Adrenal gland (tissue), 12 donors: ENCODE results near the gene CACNA1G. TPM values are rescaled to one million over a fixed set of nuclear protein-coding genes. Genes with fewer than 3 reads are reported as not detected.
A peak's percentile ranks its signal among the peaks of the same experiment; 100 is the strongest.

Experiments
- DNase-seq, 7 donors: peaks; one replicate each; pipeline ENCODE4 v3.0.0-alpha.2; 2019 to 2020
- H3K27ac ChIP-seq, 5 donors: fragments of 200-600 bp; sonication (generic) in 4 of 5; 1 replicate in 3 of 5; 2 replicates in 2 of 5; pipeline versions ENCODE4 v1.5.1 to v1.8.0; 2016 to 2020; ENCODE audit warnings: mild to moderate bottlenecking in 1 of 5
- H3K27me3 ChIP-seq: fragments of 200-600 bp; 2 replicates; pipeline ENCODE4 v1.8.0; 2021
- H3K36me3 ChIP-seq, 2 donors: fragments of 200-600 bp; replicated peaks in 1 of 2; 1 replicate in 1 of 2; 2 replicates in 1 of 2; pipeline versions ENCODE4 v1.5.1 to v1.8.0; 2018 to 2022
- H3K4me1 ChIP-seq, 2 donors: fragments of 200-600 bp; replicated peaks in 1 of 2; 1 replicate in 1 of 2; 2 replicates in 1 of 2; pipeline versions ENCODE4 v1.5.1 to v1.8.0; 2018 to 2021
- H3K4me3 ChIP-seq, 4 donors: fragments of 200-600 bp; sonication (generic) in 3 of 4; one replicate each; pipeline ENCODE4 v1.5.1; 2016 to 2018
- H3K9me3 ChIP-seq, 3 donors: fragments of 200-600 bp; sonication (generic) in 1 of 3; replicated peaks in 1 of 3; 1 replicate in 2 of 3; 2 replicates in 1 of 3; pipeline versions ENCODE4 v1.5.1 to v1.8.0; 2016 to 2021
- CTCF ChIP-seq, 6 experiments: fragments of 450-650 bp in 4 of 6; fragments of 200-600 bp in 2 of 6; sonication (generic) in 1 of 6; IDR thresholded peaks; 1 replicate in 5 of 6; 2 replicates in 1 of 6; pipeline versions ENCODE4 v1.5.1 to v1.8.0; 2016 to 2021; ENCODE audit warnings: antibody characterized with exemption in 6 of 6, mild to moderate bottlenecking in 2 of 6, moderate library complexity in 1 of 6
- POLR2A ChIP-seq, 2 donors: fragments of 450-650 bp; IDR thresholded peaks; one replicate each; pipeline ENCODE4 v1.6.1; 2017; ENCODE audit warnings: antibody characterized with exemption in 2 of 2, mild to moderate bottlenecking in 2 of 2, moderate library complexity in 1 of 2
- WGBS, 4 donors: extraction: QIAGEN DNeasy Blood & Tissue Kit in 2 of 4; methylation state at CpG; one replicate each; pipeline versions ENCODE4 v1.1.5 to v1.1.7; 2013 to 2017; 5-methylcytosine and 5-hydroxymethylcytosine counted together
- intact Hi-C, 2 donors: fragments of 100-400 bp; cut with DNase I; formaldehyde crosslinking; loops; one replicate each; pipeline versions ENCODE4 v1.14.1 to v1.15.0; 2022 to 2023
- polyA plus RNA-seq, 3 donors: library from polyadenylated mRNA; stranded (reverse); fragments of 200-250 nt in 2 of 3; fragments of 350-450 nt in 1 of 3; fragmentation: Illumina TruSeq in 1 of 3; extraction: RNeasy Lipid Tissue Mini Kit (QIAGEN cat#74804) in 1 of 3; gene quantifications; one replicate each; pipeline ENCODE4 v1.2.3, GENCODE V29; 2013 to 2014
- total RNA-seq, 9 donors: library from RNA; depleted of rRNA in 4 of 9; stranded (reverse); fragments of >200 nt in 4 of 9; fragments of 120-200 nt in 1 of 9; fragmentation: NEBNext Ultra II Directional in 1 of 9; extraction: Animal tissue kit (Norgen Biotek cat#: 25700) in 1 of 9; gene quantifications; one replicate each; pipeline versions ENCODE4 v1.1.0 to v1.2.4, GENCODE V29; 2013 to 2023
- donor health status: healthy with polysubstance abuse.
- donor health status: Bipolar disorder and iron deficiency.
- donor health status: DM: yes; HTN: yes; CAD: no.
- donor health status: DM: no; HTN: no; CAD: no.
- donor health status: DM: no; HTN: no; CAD: no.
- donor health status: DM: yes; HTN: yes; CAD: no.

The CACNA1G gene
- total and polyA plus RNA-seq, 12 donors, result 0.05 to 2.6 (median 0.14) TPM; not detected in 1

GRCh38 chr17:50539762-50540559 is 20.6 kb upstream of the CACNA1G start:
- Histone ChIP-seq H3K4me1 (peaks cover 31 to 39% of the 10 kb centered on the region in 2 donors), H3K4me3 (no peak overlapping the region), H3K27ac (no peak overlapping the region), H3K27me3 (no peaks in the 10 kb centered on the region), H3K36me3 (peaks cover 0 to 7% of the 10 kb centered on the region in 2 donors), H3K9me3 (no peaks in the 10 kb centered on the region)
- intact Hi-C loops, result loop anchor here (5.0 to 10.0 kb wide), 3 partner anchors 53 to 295 kb away; partner anchors contain the start of gene WFIKKN2 (in 1 of the 2)
- DNase-seq, result peak in 1 of 7 donors; percentile 37
- TF ChIP-seq CTCF (IDR thresholded peaks at IDR 0.05) (no peak), POLR2A (IDR thresholded peaks at IDR 0.05) (no peak)
- WGBS, 4 donors, result 52 to 71% (median 66%) methylated on average over 12 to 15 of the region's 15 CpGs

GRCh38 chr17:50540560-50541401 is 19.7 kb upstream of the CACNA1G start:
- intact Hi-C loops, result loop anchor here (5.0 to 10.0 kb wide), 3 partner anchors 53 to 294 kb away; partner anchors contain the start of gene WFIKKN2 (in 1 of the 2)
- no peak for DNase-seq
- Histone ChIP-seq H3K27me3 (no peaks in the 10 kb centered on the region), H3K4me1 (peaks cover 23 to 32% of the 10 kb centered on the region in 2 donors), H3K36me3 (peaks cover 0 to 7% of the 10 kb centered on the region in 2 donors), H3K9me3 (no peaks in the 10 kb centered on the region), H3K27ac (peak overlapping the region in 2 of 5 donors; percentile 17 to 83), H3K4me3 (no peak overlapping the region)
- TF ChIP-seq CTCF (IDR thresholded peaks at IDR 0.05), result no peak
- no peak for TF ChIP-seq POLR2A (IDR thresholded peaks at IDR 0.05)
- 85 to 91% (median 90%) methylated on average over 7 to 11 of the region's 11 CpGs for WGBS, 4 donors

- Histone ChIP-seq H3K4me3 (peak overlapping the region in 2 of 4 donors; percentile 27 to 50), H3K9me3 (no peaks in the 10 kb centered on the region), H3K27ac (peak overlapping the region in 4 of 5 donors; percentile 37 to 83 (median 80)), H3K27me3 (no peaks in the 10 kb centered on the region), H3K36me3 (peaks cover 0 to 7% of the 10 kb centered on the region in 2 donors), H3K4me1 (peaks cover 22 to 32% of the 10 kb centered on the region in 2 donors)
- intact Hi-C loops, result loop anchor here (5.0 to 10.0 kb wide), 3 partner anchors 54 to 293 kb away; partner anchors contain the start of gene WFIKKN2 (in 1 of the 2)
- DNase-seq, result peak in 1 of 7 donors; percentile 33
- no peak for TF ChIP-seq POLR2A (IDR thresholded peaks at IDR 0.05)
- no peak for TF ChIP-seq CTCF (IDR thresholded peaks at IDR 0.05)
- 53 to 80% (median 63%) methylated on average over 5 to 9 of the region's 9 CpGs for WGBS, 4 donors
These were observed 19.2 kb upstream of the CACNA1G start for GRCh38 chr17:50541402-50541715.
